GM21723 (cell line): ENCODE measurements around the gene PTPRG.

ENCODE experiments used
- ATAC-seq: cut with Tn5 transposase; IDR thresholded peaks from one replicate; pipeline ENCODE4 v1.9.1; 2021; ENCODE audit warnings: mild to moderate bottlenecking, moderate library complexity; ENCODE audit not compliant: unreplicated experiment

The PTPRG gene

DNA sequence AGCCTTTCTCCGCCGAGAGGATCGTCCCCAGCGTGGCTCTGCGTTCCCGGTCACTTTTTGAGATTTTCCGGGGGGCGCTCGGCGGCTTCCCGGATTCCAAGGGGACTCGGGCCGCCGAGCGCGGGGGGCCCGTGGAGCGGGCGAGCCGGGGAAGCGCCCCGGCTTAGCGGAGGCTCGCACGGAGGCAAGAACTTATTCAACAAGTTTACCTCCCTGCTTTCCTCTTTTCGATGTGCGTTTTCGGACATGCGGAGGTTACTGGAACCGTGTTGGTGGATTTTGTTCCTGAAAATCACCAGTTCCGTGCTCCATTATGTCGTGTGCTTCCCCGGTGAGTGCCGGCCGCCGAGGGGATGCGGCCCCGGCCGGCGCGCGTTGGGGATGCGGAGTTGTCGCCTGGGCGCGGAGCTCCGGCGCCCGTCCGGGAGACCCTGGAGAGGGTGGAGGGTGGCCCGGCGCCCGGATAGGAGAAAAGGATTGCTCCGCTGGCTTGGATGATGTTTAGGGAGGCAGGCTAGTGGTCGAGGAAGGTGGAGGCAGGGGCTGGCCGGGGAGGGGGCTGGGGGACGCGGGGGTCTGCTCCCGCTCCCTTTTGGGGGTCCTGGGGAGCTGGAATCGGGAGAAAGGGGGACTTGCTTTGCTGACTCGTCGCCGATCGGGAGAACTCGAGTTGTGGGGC lies 810 bp downstream of the PTPRG start:
- ATAC-seq, result no peak

GRCh38 chr3:61562721-61563312 lies 1.4 kb downstream of the PTPRG start:
- no peak for ATAC-seq

DNA sequence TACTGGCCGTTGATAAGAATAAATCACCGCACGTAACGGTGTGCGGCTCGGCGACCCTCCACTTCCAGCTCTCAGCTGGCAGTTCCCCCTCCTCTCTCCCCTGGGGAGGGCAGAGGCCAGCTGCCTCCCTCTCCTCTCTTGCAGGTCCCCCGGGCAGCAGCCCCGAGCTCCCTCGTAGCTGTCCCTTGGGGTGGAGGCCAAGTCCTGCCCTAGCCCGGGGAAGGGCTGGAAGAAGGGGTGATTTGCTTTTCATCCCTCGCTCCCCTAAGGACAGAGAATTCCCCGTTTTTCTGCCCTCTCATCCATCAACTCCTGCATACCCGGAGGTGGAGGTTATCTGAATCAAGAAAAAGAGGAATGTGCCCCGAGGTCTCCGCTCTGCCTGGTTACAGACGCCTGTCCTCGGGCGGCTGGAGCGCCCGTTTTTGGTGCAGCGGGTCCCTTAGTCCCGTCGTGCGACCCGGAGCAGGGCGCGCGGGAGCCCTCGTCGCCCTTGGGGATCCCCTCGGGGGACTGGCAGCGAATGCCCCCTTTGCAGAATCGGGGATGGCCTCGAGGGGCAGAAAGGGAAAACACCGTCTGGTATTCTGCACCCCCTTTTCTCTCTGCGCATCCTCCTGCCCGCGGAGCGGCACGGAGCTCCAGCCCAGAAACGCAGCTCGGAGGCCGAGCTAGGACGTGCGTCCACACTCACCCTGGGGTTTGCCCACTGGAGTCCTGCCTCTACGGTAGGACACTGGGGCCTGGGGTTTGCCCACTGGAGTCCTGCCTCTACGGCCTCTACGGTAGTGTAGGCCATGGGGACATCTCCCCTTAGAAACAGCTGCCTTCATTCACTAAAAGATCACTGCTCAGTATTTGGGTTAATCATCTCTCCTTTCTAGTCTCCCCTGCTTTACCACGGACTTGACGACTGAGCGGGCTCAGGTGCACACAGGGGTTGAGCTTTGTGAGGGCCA lies 2.2 kb downstream of the PTPRG start:
- ATAC-seq, result no peak

GRCh38 chr3:61564395-61565059 lies 3.2 kb downstream of the PTPRG start:
- no peak for ATAC-seq

GRCh38 chr3:61565569-61565968 lies 4.2 kb downstream of the PTPRG start:
- ATAC-seq, result no peak

- no peak for ATAC-seq
Measured at GRCh38 chr3:61568127-61568526, 6.8 kb downstream of the PTPRG start.

- no peak for ATAC-seq
Measured at GRCh38 chr3:61569856-61570580, 8.6 kb downstream of the PTPRG start.

DNA sequence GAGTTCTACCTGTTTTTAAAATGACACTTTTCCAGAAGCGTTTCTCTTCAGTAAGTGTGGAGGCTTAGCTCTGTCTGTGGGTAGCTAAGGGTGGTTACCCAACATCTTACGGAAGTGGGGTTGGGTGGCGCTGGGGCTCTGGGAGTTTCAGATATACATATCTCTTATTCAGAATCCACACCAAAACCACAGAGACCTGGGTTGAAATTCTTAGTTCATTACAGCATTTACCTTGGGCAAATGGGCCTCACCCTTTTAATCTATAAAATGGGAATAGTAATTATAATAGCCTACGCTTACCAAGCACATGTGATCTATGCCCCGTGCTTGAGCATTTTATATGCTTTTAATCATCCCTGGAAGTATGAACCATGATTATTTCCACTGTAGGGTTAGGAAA lies 9.4 kb downstream of the PTPRG start:
- no peak for ATAC-seq

DNA sequence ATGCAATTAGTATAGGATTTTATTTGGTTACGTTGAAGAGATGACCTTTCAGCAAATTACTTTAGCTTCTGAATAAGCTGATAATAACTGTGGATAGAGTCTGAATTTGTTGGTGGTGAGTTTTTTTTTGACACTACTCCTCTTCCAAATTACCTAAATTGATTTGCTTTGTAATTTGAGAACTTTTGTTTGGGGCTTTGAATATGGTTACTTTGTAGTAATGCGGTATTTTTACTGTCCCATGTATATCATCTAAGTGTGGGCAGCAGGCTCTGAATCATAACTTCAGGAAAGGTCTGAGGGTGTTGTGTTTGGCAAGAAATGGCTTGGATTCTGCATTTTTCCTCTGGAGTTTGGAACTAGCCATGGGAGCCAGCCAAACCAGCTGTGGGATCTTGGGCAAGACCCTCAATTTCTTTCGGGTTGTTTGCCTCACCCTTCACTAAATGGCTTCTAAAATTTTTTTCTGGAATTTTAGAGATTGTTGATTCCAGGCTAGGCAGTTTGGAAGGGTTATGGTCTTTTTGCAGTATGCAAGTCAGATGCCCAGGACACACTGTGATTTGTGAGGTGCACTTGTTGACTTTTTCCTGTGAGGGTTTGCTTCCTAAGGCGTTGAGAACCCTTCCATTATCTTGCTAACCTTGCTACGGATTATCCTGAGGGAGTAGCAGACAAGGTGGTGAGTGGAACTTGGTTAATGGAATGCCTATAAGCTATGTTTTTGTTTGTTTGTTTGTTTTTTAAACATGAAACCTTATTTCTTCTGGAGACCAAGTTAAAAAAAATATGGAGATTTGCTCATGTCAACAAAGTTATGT lies 10.4 kb downstream of the PTPRG start:
- no peak for ATAC-seq

- ATAC-seq, result no peak
Measured at GRCh38 chr3:61572879-61573278, 11.5 kb downstream of the PTPRG start.

GRCh38 chr3:61573441-61573840 lies 12.1 kb downstream of the PTPRG start:
- no peak for ATAC-seq

- ATAC-seq, result no peak
Measured at GRCh38 chr3:61574854-61575253, 13.5 kb downstream of the PTPRG start.

DNA sequence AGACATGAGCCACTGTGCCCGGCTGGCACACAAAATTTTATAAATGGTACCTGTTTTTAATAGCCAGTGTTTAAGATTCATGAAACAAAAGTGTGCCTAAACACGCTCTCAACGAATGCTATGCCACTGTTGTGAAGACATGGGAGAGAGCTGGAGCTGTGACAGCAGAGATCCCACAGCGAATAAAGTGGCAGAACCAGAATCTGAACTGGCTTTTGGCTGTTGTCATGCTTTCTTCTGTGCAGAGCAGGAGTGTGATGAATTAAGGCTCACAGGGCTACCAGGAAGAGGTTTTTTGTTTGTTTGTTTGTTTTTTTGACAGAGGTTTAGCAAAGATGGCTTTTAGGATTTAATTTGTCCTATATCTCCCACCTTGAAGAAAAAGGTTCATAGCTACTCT lies 14.5 kb downstream of the PTPRG start:
- ATAC-seq, result no peak

- ATAC-seq, result no peak
Measured at GRCh38 chr3:61577760-61578159, 16.4 kb downstream of the PTPRG start.

GRCh38 chr3:61578667-61579367 lies 17.4 kb downstream of the PTPRG start:
- no peak for ATAC-seq

GRCh38 chr3:61579685-61580084 lies 18.3 kb downstream of the PTPRG start:
- no peak for ATAC-seq

- no peak for ATAC-seq
Measured at GRCh38 chr3:61580982-61581643, 19.7 kb downstream of the PTPRG start.

GRCh38 chr3:61582287-61582686 lies 20.9 kb downstream of the PTPRG start:
- ATAC-seq, result no peak

DNA sequence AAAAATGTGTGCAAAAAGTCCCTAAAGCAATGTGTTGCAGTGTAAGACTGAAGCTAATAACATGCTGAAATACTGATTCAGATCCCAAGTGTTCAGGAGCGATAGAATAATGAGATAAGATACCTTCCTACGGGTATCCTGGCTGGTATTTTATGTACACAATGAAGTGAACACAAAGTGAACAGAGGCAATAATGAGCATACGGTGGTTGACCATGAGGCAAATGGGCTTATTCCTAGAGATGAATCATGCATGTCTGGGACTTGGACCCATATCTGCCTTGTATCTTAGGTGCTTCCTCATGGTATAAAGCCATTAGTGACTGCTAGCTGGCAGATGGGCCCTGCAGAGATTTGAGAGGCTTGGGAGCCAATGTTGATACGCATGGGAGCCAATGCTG lies 21.5 kb downstream of the PTPRG start:
- ATAC-seq, result no peak
